T-helper 1 cell treated with Interleukin-12 subunit alpha and Interleukin-12 subunit beta and Interleukin-4 antibody, amounts not matched to agents 30 μg/mL and 1 μg/mL, for 36 hours (primary cell): ENCODE results near the gene KRTAP10-4.
"Not testable (repeated sequence)": the region's sequence is repeated elsewhere in the genome, so short reads cannot be mapped to it uniquely, and the experiment has no call there.

Experiments
- H3K27ac Mint-ChIP-seq: one replicate; pipeline ENCODE4 v1.8.0; 2021; ENCODE audit warnings: mild to moderate bottlenecking, mixed read lengths
- H3K27me3 Mint-ChIP-seq: one replicate; pipeline ENCODE4 v1.8.0; 2021; ENCODE audit warnings: low read depth, mixed read lengths
- H3K36me3 Mint-ChIP-seq: one replicate; pipeline ENCODE4 v1.8.0; 2021; ENCODE audit warnings: low read depth, mixed read lengths
- H3K4me1 Mint-ChIP-seq: one replicate; pipeline ENCODE4 v1.8.0; 2021; ENCODE audit warnings: low read depth, mixed read lengths
- H3K4me3 Mint-ChIP-seq: one replicate; pipeline ENCODE4 v1.8.0; 2021; ENCODE audit warnings: mild to moderate bottlenecking, moderate library complexity, mixed read lengths
- H3K9me3 Mint-ChIP-seq: one replicate; pipeline ENCODE4 v1.8.0; 2021; ENCODE audit warnings: mixed read lengths

Gene KRTAP10-4

GRCh38 chr21:44573630-44574456 lies at the start of gene KRTAP10-4:
KRTAP10-4 (plus strand) TSS chr21:44573729; CDS start chr21:44573759, 30 bp downstream.
- not testable (repeated sequence) for H3K27me3 Mint-ChIP-seq, H3K4me1 Mint-ChIP-seq, H3K36me3 Mint-ChIP-seq, H3K27ac Mint-ChIP-seq, H3K4me3 Mint-ChIP-seq
- peaks cover 26% of the 10 kb centered on the region for H3K9me3 Mint-ChIP-seq

GRCh38 chr21:44524414-44525371 lies 48.8 kb upstream of the KRTAP10-4 start:
- no peak overlapping the region for H3K4me3 Mint-ChIP-seq
- H3K36me3 Mint-ChIP-seq, result no peaks in the 10 kb centered on the region
- H3K27ac Mint-ChIP-seq, result no peak overlapping the region
- H3K4me1 Mint-ChIP-seq, result no peaks in the 10 kb centered on the region
- no peaks in the 10 kb centered on the region for H3K9me3 Mint-ChIP-seq
- no peaks in the 10 kb centered on the region for H3K27me3 Mint-ChIP-seq

GRCh38 chr21:44525391-44526095 lies 48.0 kb upstream of the KRTAP10-4 start:
- no peak overlapping the region for H3K27ac Mint-ChIP-seq
- H3K4me3 Mint-ChIP-seq, result no peak overlapping the region
- no peaks in the 10 kb centered on the region for H3K27me3 Mint-ChIP-seq
- H3K36me3 Mint-ChIP-seq, result no peaks in the 10 kb centered on the region
- no peaks in the 10 kb centered on the region for H3K9me3 Mint-ChIP-seq
- no peaks in the 10 kb centered on the region for H3K4me1 Mint-ChIP-seq

- Mint-ChIP-seq H3K36me3 (no peaks in the 10 kb centered on the region), H3K27ac (no peak overlapping the region), H3K4me1 (no peaks in the 10 kb centered on the region), H3K4me3 (no peak overlapping the region), H3K27me3 (no peaks in the 10 kb centered on the region), H3K9me3 (no peaks in the 10 kb centered on the region)
Measured at GRCh38 chr21:44526096-44526997, 47.2 kb upstream of the KRTAP10-4 start.

GRCh38 chr21:44527156-44527982 lies 46.2 kb upstream of the KRTAP10-4 start:
- H3K36me3 Mint-ChIP-seq, result no peaks in the 10 kb centered on the region
- H3K27me3 Mint-ChIP-seq, result no peaks in the 10 kb centered on the region
- H3K9me3 Mint-ChIP-seq, result no peaks in the 10 kb centered on the region
- no peak overlapping the region for H3K4me3 Mint-ChIP-seq
- H3K27ac Mint-ChIP-seq, result no peak overlapping the region
- H3K4me1 Mint-ChIP-seq, result no peaks in the 10 kb centered on the region

- Mint-ChIP-seq H3K36me3 (no peaks in the 10 kb centered on the region), H3K27me3 (no peaks in the 10 kb centered on the region), H3K4me1 (no peaks in the 10 kb centered on the region), H3K27ac (no peak overlapping the region), H3K9me3 (no peaks in the 10 kb centered on the region), H3K4me3 (no peak overlapping the region)
Measured at GRCh38 chr21:44527983-44528633, 45.4 kb upstream of the KRTAP10-4 start.

- Mint-ChIP-seq H3K9me3 (no peaks in the 10 kb centered on the region), H3K36me3 (no peaks in the 10 kb centered on the region), H3K4me3 (no peak overlapping the region), H3K27me3 (no peaks in the 10 kb centered on the region), H3K27ac (no peak overlapping the region), H3K4me1 (no peaks in the 10 kb centered on the region)
Measured at GRCh38 chr21:44528634-44528995, 44.9 kb upstream of the KRTAP10-4 start.

GRCh38 chr21:44529011-44529421 lies 44.5 kb upstream of the KRTAP10-4 start:
- Mint-ChIP-seq H3K9me3 (no peaks in the 10 kb centered on the region), H3K36me3 (no peaks in the 10 kb centered on the region), H3K4me3 (no peak overlapping the region), H3K4me1 (no peaks in the 10 kb centered on the region), H3K27me3 (no peaks in the 10 kb centered on the region), H3K27ac (no peak overlapping the region)

- H3K27me3 Mint-ChIP-seq, result no peaks in the 10 kb centered on the region
- no peaks in the 10 kb centered on the region for H3K4me1 Mint-ChIP-seq
- no peak overlapping the region for H3K4me3 Mint-ChIP-seq
- no peaks in the 10 kb centered on the region for H3K9me3 Mint-ChIP-seq
- H3K27ac Mint-ChIP-seq, result no peak overlapping the region
- H3K36me3 Mint-ChIP-seq, result no peaks in the 10 kb centered on the region
Measured at GRCh38 chr21:44529503-44530125, 43.9 kb upstream of the KRTAP10-4 start.

GRCh38 chr21:44530221-44530902 lies 43.2 kb upstream of the KRTAP10-4 start:
- no peaks in the 10 kb centered on the region for H3K4me1 Mint-ChIP-seq

GRCh38 chr21:44530903-44531605 lies 42.5 kb upstream of the KRTAP10-4 start:
- no peaks in the 10 kb centered on the region for H3K36me3 Mint-ChIP-seq
- no peaks in the 10 kb centered on the region for H3K9me3 Mint-ChIP-seq
- H3K4me3 Mint-ChIP-seq, result no peak overlapping the region
- H3K27ac Mint-ChIP-seq, result no peak overlapping the region
- no peaks in the 10 kb centered on the region for H3K4me1 Mint-ChIP-seq
- H3K27me3 Mint-ChIP-seq, result no peaks in the 10 kb centered on the region

More at GRCh38 chr21:44530221-44530902, 43.2 kb upstream of the KRTAP10-4 start:
- Mint-ChIP-seq H3K9me3 (no peaks in the 10 kb centered on the region), H3K27ac (no peak overlapping the region), H3K27me3 (no peaks in the 10 kb centered on the region), H3K36me3 (no peaks in the 10 kb centered on the region), H3K4me3 (no peak overlapping the region)
